Common myeloid progenitor, CD34-positive (primary cell): Measurements from ENCODE around the gene BTBD9.

Experiments
- CTCF ChIA-PET: fragments of 350-600 bp; sonication (Branson Sonifier 250); formaldehyde crosslinking; loops from one replicate; lab custom pipeline; 2021; ENCODE audit warnings: antibody characterized with exemption; lab: Charles Lee
- POLR2A ChIA-PET: fragments of 350-600 bp; sonication (Branson Sonifier 250); formaldehyde crosslinking; loops from one replicate; lab custom pipeline; 2021; ENCODE audit warnings: antibody characterized with exemption; lab: Charles Lee
- DNase-seq, 3 donors: peaks; one replicate each; pipeline versions ENCODE4 v3.0.0 to v3.0.0-alpha.2; 2013
- H3K27ac ChIP-seq, 2 experiments: 1 replicate in 1 of 2; 2 replicates in 1 of 2; pipeline ENCODE4 v1.7.0; 2013; ENCODE audit warnings: inconsistent platforms in 2 of 2, low read length in 2 of 2, mild to moderate bottlenecking in 2 of 2, low read depth in 1 of 2, moderate library complexity in 1 of 2; ENCODE audit not compliant: severe bottlenecking in 2 of 2, insufficient read depth in 1 of 2, poor library complexity in 1 of 2
- H3K27me3 ChIP-seq, 5 experiments: replicated peaks in 2 of 5; 1 replicate in 3 of 5; 2 replicates in 2 of 5; pipeline versions ENCODE4 v1.6.1 to v1.7.0; 2013; ENCODE audit warnings: low read length in 4 of 5, mild to moderate bottlenecking in 2 of 5, moderate library complexity in 2 of 5, inconsistent platforms in 1 of 5; ENCODE audit not compliant: insufficient read depth in 5 of 5, control insufficient read depth in 4 of 5
- H3K36me3 ChIP-seq, 4 experiments: 1 replicate in 2 of 4; 2 replicates in 2 of 4; pipeline versions ENCODE4 v1.6.1 to v1.7.0; 2013; ENCODE audit warnings: low read length in 3 of 4, control low read depth in 1 of 4, mild to moderate bottlenecking in 1 of 4; ENCODE audit not compliant: control insufficient read depth in 4 of 4, insufficient read depth in 4 of 4
- H3K4me1 ChIP-seq, 4 experiments: 1 replicate in 3 of 4; 2 replicates in 1 of 4; pipeline versions ENCODE4 v1.6.1 to v1.7.1; 2013; ENCODE audit warnings: low read length in 3 of 4, mild to moderate bottlenecking in 3 of 4, control low read depth in 1 of 4, inconsistent platforms in 1 of 4, moderate library complexity in 1 of 4; ENCODE audit not compliant: control insufficient read depth in 4 of 4, insufficient read depth in 4 of 4; ENCODE audit errors: control extremely low read depth in 1 of 4
- H3K4me3 ChIP-seq, 7 experiments: 1 replicate in 4 of 7; 2 replicates in 3 of 7; pipeline versions ENCODE4 v1.5.1 to v1.7.0; 2013; ENCODE audit warnings: mild to moderate bottlenecking in 7 of 7, low read length in 6 of 7, moderate library complexity in 6 of 7, inconsistent platforms in 2 of 7, low read depth in 2 of 7, control low read depth in 1 of 7; ENCODE audit not compliant: insufficient read depth in 4 of 7, control insufficient read depth in 1 of 7; ENCODE audit errors: extremely low read depth in 1 of 7
- H3K9me3 ChIP-seq, 5 experiments: 1 replicate in 4 of 5; 2 replicates in 1 of 5; pipeline versions ENCODE4 v1.6.1 to v1.7.1; 2013; ENCODE audit warnings: low read length in 4 of 5, mild to moderate bottlenecking in 2 of 5, inconsistent platforms in 1 of 5, low read depth in 1 of 5, moderate library complexity in 1 of 5; ENCODE audit not compliant: control insufficient read depth in 4 of 5, insufficient read depth in 2 of 5; ENCODE audit errors: control extremely low read depth in 1 of 5
- WGBS: methylation state at CpG from one replicate; pipeline ENCODE4 v1.1.5; 2013; ENCODE audit not compliant: insufficient coverage; 5-methylcytosine and 5-hydroxymethylcytosine counted together

BTBD9 gene

DNA sequence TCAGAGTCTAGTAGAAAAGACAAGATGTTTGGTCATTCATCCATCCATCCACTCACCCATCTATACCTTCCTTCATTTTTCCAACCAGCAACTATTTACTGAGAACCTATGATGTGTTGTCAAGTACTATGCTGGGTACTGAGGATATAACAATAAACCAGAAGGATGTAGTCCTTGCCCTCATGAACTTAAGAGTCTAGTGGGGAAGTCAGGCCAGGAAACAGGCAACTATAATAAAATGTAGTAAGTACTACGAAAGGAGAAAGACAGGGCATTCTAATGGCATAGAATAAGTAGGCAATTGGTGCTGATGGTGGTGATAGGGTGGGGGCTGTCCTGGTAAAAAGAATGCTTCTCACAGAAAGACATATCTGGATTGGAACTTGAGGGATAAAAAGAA lies 245.7 kb downstream of the BTBD9 start:
- Histone ChIP-seq H3K27me3 (no peaks in the 10 kb centered on the region), H3K4me1 (no peaks in the 10 kb centered on the region), H3K4me3 (no peak overlapping the region), H3K9me3 (no peaks in the 10 kb centered on the region), H3K27ac (no peak overlapping the region), H3K36me3 (no peaks in the 10 kb centered on the region)
- DNase-seq, result no peak
- ChIA-PET POLR2A (no interaction called here), CTCF (no interaction called here)
- 93% methylated on average over 1 of the region's 1 CpG for WGBS

DNA sequence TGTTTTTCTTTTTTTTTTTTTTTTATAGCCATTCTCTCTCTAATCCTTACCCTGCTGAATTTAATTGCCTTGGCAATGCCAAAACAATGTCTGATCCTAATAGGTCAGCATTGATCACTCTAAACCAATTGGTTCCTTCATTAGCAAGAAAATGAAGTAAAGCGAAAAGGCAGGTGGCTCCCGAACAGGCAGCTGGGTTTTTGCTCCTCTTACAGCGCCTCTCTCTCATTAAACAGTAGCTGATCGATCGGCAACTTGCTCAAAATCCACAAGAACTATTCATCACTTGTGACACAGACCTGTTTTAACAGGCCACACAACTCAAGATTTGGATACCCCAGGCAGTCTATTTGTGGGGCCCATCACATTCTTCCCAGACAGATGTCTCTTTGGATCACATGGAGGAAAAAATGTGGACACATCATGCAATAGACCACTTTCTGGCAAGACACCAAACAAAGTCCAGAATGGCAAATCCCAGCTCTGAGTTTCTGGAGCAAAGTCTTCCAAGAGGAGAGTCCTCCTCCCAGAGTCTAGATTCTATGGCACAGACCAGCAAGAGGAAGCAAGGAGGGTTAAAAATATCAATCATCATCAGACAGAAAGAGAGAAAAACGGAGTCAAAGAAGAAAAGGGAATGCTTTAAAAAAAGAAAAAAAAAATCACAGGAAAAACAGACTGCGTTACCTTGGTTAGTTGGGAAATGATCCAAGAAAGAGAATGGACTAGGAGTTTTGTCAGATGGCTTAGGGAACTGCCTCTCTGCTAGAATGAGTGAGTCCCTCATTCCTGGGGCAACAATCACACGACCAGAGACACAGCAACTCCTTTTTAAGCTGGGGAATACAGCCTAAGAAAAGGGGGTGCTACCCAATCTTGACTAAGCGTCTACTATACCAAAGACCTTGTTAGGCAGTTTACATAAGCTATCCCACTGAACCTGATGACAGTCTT lies 247.8 kb downstream of the BTBD9 start:
- ChIA-PET POLR2A (interaction anchor here (0.6 kb wide), 1 partner anchor 835 kb away, joined by 3 read pairs; no protein-coding TSS in a partner anchor), CTCF (interaction anchor here (0.8 kb wide), 1 partner anchor 119 kb away, joined by 3 read pairs; no protein-coding TSS in a partner anchor)
- H3K27me3 ChIP-seq, result no peaks in the 10 kb centered on the region
- no peaks in the 10 kb centered on the region for H3K36me3 ChIP-seq
- H3K27ac ChIP-seq, result no peak overlapping the region
- no peak for DNase-seq
- whole genome bisulfite sequencing, result 96% methylated on average over 8 of the region's 9 CpGs
- no peaks in the 10 kb centered on the region for H3K9me3 ChIP-seq
- no peaks in the 10 kb centered on the region for H3K4me1 ChIP-seq
- H3K4me3 ChIP-seq, result no peak overlapping the region

GRCh38 chr6:38391206-38391605 lies 248.5 kb downstream of the BTBD9 start:
- Histone ChIP-seq H3K4me3 (no peak overlapping the region), H3K9me3 (no peaks in the 10 kb centered on the region), H3K36me3 (no peaks in the 10 kb centered on the region), H3K4me1 (no peaks in the 10 kb centered on the region), H3K27ac (no peak overlapping the region), H3K27me3 (no peaks in the 10 kb centered on the region)
- POLR2A ChIA-PET, result interaction anchor here (0.6 kb wide), 1 partner anchor 835 kb away, joined by 3 read pairs; no protein-coding TSS in a partner anchor
- CTCF ChIA-PET, result no interaction called here
- DNase-seq, result no peak

GRCh38 chr6:38389875-38390274 lies 249.9 kb downstream of the BTBD9 start:
- 100% methylated on average over 4 of the region's 5 CpGs for WGBS
- Histone ChIP-seq H3K4me1 (no peaks in the 10 kb centered on the region), H3K27me3 (no peaks in the 10 kb centered on the region), H3K9me3 (no peaks in the 10 kb centered on the region), H3K27ac (no peak overlapping the region), H3K36me3 (no peaks in the 10 kb centered on the region), H3K4me3 (no peak overlapping the region)
- no peak for DNase-seq
- ChIA-PET CTCF (no interaction called here), POLR2A (no interaction called here)

DNA sequence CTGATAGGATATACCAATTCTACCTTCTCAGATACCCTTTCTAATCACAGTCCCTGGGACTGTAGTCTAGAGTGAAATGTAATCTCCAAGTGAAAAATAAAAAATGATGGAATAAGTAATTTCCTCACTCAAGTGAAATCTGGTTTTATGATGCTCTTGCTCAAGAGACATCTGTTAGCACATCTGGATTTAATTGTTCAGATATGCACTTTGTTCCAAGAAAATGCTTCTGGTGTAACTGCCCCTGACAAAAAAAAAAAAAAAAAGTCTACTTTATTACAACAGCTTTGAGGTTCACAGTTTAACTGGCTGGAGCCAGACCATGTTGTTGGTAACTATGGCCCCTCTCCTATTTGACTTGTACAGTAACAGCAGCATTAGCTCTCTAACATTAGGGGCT lies 251.8 kb downstream of the BTBD9 start:
- H3K27me3 ChIP-seq, result no peaks in the 10 kb centered on the region
- H3K9me3 ChIP-seq, result no peaks in the 10 kb centered on the region
- no peak for DNase-seq
- CTCF ChIA-PET, result no interaction called here
- H3K36me3 ChIP-seq, result no peaks in the 10 kb centered on the region
- H3K4me1 ChIP-seq, result no peaks in the 10 kb centered on the region
- no peak overlapping the region for H3K4me3 ChIP-seq
- POLR2A ChIA-PET, result interaction anchor here (0.6 kb wide), 1 partner anchor 268 kb away, joined by 4 read pairs; no protein-coding TSS in a partner anchor
- H3K27ac ChIP-seq, result no peak overlapping the region

GRCh38 chr6:38387461-38387860 lies 252.3 kb downstream of the BTBD9 start:
- ChIA-PET CTCF (no interaction called here), POLR2A (no interaction called here)
- DNase-seq, result no peak

DNA sequence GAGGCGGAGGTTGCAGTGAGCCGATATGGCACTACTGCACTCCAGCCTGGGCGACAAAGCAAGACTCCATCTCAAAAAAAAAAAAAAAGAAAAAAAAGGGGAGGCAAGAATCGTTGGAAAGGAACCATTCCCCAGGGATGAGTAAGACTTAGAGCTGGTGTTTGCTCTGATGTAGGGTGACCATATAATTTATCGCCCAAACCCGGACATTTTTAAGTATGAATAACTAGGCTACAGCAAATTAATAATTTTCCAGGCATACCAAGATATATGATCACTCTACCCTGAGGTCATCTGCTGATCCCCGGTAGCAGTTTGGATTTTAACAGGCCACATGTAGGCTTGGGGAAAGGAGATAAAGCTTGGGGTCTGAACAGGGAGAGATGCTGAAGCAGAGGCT lies 260.9 kb downstream of the BTBD9 start:
- ChIA-PET CTCF (interaction anchor here (0.7 kb wide), 1 partner anchor 192 kb away, joined by 3 read pairs; no protein-coding TSS in a partner anchor), POLR2A (interaction anchor here (0.6 kb wide), 1 partner anchor 481 kb away, joined by 3 read pairs; no protein-coding TSS in a partner anchor)
- Histone ChIP-seq H3K36me3 (no peaks in the 10 kb centered on the region), H3K4me3 (no peak overlapping the region), H3K27me3 (no peaks in the 10 kb centered on the region), H3K27ac (no peak overlapping the region), H3K9me3 (no peaks in the 10 kb centered on the region), H3K4me1 (no peaks in the 10 kb centered on the region)
- WGBS, result 100% methylated on average over 1 of the region's 7 CpGs
- DNase-seq, result no peak

More at GRCh38 chr6:38387461-38387860, 252.3 kb downstream of the BTBD9 start:
- H3K4me3 ChIP-seq, result no peak overlapping the region
- no peaks in the 10 kb centered on the region for H3K4me1 ChIP-seq
- no peaks in the 10 kb centered on the region for H3K27me3 ChIP-seq
- H3K36me3 ChIP-seq, result no peaks in the 10 kb centered on the region
- H3K27ac ChIP-seq, result no peak overlapping the region
- no peaks in the 10 kb centered on the region for H3K9me3 ChIP-seq
- no CpG with 5 or more reads among the region's 2 CpGs for WGBS
